Measurements from ENCODE around the gene GABARAPL1.

GABARAPL1 gene

GRCh38 chr12:10227648-10228047 is 15.0 kb downstream of the GABARAPL1 start:
- H3K4me2 ChIP-seq (ENCODE audit: low read length), result peak overlapping the region; percentile 54
- no peaks in the 10 kb centered on the region for H3K9me2 ChIP-seq (ENCODE audit: low read depth, low read length)
- H3K36me3 ChIP-seq (ENCODE audit: insufficient read depth, low read length), result peaks cover 40% of the 10 kb centered on the region
- no peaks in the 10 kb centered on the region for H3K27me3 ChIP-seq (ENCODE audit: insufficient read depth, low read length)
- H3K9ac ChIP-seq (ENCODE audit: low read length), result peak overlapping the region; percentile 64
- H3K4me3 ChIP-seq (ENCODE audit: low read depth, low read length, poor library complexity, severe bottlenecking), result peak overlapping the region; percentile 36
- peak overlapping the region; percentile 100 for H3K27ac ChIP-seq (ENCODE audit: low read depth, low read length, poor library complexity, severe bottlenecking)
- H3K79me2 ChIP-seq (ENCODE audit: insufficient read depth, low read length), result no peaks in the 10 kb centered on the region
- H3K4me1 ChIP-seq (ENCODE audit: insufficient read depth, low read length, severe bottlenecking), result peaks cover 46% of the 10 kb centered on the region
- TF ChIP-seq EZH2 (IDR thresholded peaks at IDR 0.05; ENCODE audit: borderline replicate concordance, low read length), result no peak
- no peak for TF ChIP-seq CTCF (IDR thresholded peaks at IDR 0.05; ENCODE audit: low read length)
- no peaks in the 10 kb centered on the region for H3K9me3 ChIP-seq (ENCODE audit: low read length)
- 0 out of 2 replicates have a peak, but pooled peaks cover 4% of the 10 kb centered on the region for H3F3A ChIP-seq (ENCODE audit: insufficient read depth, low read length)
- H2AFZ ChIP-seq (ENCODE audit: low read length), result no peak overlapping the region
- H4K20me1 ChIP-seq (ENCODE audit: insufficient read depth, low read length), result no peaks in the 10 kb centered on the region

- H3K4me2 ChIP-seq (ENCODE audit: low read length), result no peak overlapping the region
- H3F3A ChIP-seq (ENCODE audit: insufficient read depth, low read length), result no peaks in the 10 kb centered on the region
- H3K36me3 ChIP-seq (ENCODE audit: insufficient read depth, low read length), result peaks cover 36% of the 10 kb centered on the region
- H4K20me1 ChIP-seq (ENCODE audit: insufficient read depth, low read length), result no peaks in the 10 kb centered on the region
- H3K4me3 ChIP-seq (ENCODE audit: low read depth, low read length, poor library complexity, severe bottlenecking), result no peak overlapping the region
- TF ChIP-seq EZH2 (IDR thresholded peaks at IDR 0.05; ENCODE audit: borderline replicate concordance, low read length), result no peak
- no peak for TF ChIP-seq CTCF (IDR thresholded peaks at IDR 0.05; ENCODE audit: low read length)
- no peak overlapping the region for H3K9ac ChIP-seq (ENCODE audit: low read length)
- H3K79me2 ChIP-seq (ENCODE audit: insufficient read depth, low read length), result no peaks in the 10 kb centered on the region
- H3K27me3 ChIP-seq (ENCODE audit: insufficient read depth, low read length), result no peaks in the 10 kb centered on the region
- peaks cover 18% of the 10 kb centered on the region for H3K9me3 ChIP-seq (ENCODE audit: low read length)
- no peaks in the 10 kb centered on the region for H3K9me2 ChIP-seq (ENCODE audit: low read depth, low read length)
- H3K27ac ChIP-seq (ENCODE audit: low read depth, low read length, poor library complexity, severe bottlenecking), result no peak overlapping the region
- no peak overlapping the region for H2AFZ ChIP-seq (ENCODE audit: low read length)
- H3K4me1 ChIP-seq (ENCODE audit: insufficient read depth, low read length, severe bottlenecking), result peaks cover 17% of the 10 kb centered on the region
Measured at GRCh38 chr12:10234562-10234961, 21.9 kb downstream of the GABARAPL1 start.

- no peaks in the 10 kb centered on the region for H3K27me3 ChIP-seq (ENCODE audit: insufficient read depth, low read length)
- H3K36me3 ChIP-seq (ENCODE audit: insufficient read depth, low read length), result peaks cover 34% of the 10 kb centered on the region
- H4K20me1 ChIP-seq (ENCODE audit: insufficient read depth, low read length), result no peaks in the 10 kb centered on the region
- H3K4me2 ChIP-seq (ENCODE audit: low read length), result no peak overlapping the region
- H3K27ac ChIP-seq (ENCODE audit: low read depth, low read length, poor library complexity, severe bottlenecking), result peak overlapping the region; percentile 65
- H3K79me2 ChIP-seq (ENCODE audit: insufficient read depth, low read length), result no peaks in the 10 kb centered on the region
- peaks cover 23% of the 10 kb centered on the region for H3K4me1 ChIP-seq (ENCODE audit: insufficient read depth, low read length, severe bottlenecking)
- H2AFZ ChIP-seq (ENCODE audit: low read length), result no peak overlapping the region
- H3K9me2 ChIP-seq (ENCODE audit: low read depth, low read length), result no peaks in the 10 kb centered on the region
- no peaks in the 10 kb centered on the region for H3F3A ChIP-seq (ENCODE audit: insufficient read depth, low read length)
- H3K9me3 ChIP-seq (ENCODE audit: low read length), result peaks cover 18% of the 10 kb centered on the region
- no peak overlapping the region for H3K4me3 ChIP-seq (ENCODE audit: low read depth, low read length, poor library complexity, severe bottlenecking)
- TF ChIP-seq EZH2 (IDR thresholded peaks at IDR 0.05; ENCODE audit: borderline replicate concordance, low read length) (no peak), CTCF (IDR thresholded peaks at IDR 0.05; ENCODE audit: low read length) (peak; percentile 87)
- H3K9ac ChIP-seq (ENCODE audit: low read length), result no peak overlapping the region
Measured at GRCh38 chr12:10235761-10236631, 23.3 kb downstream of the GABARAPL1 start.

Data from OCI-LY1 (cell line).